Type B pancreatic cell (in vitro differentiated cells): ENCODE data around the gene RHO. TPM values are rescaled to one million over a fixed set of nuclear protein-coding genes. Genes with fewer than 3 reads are reported as not detected.

Experiments used
- DNase-seq: peaks from one replicate; pipeline ENCODE4 v3.0.0; 2021; ENCODE audit warnings: mixed read lengths; ENCODE audit not compliant: unreplicated experiment; ENCODE audit errors: extremely low spot score
- H3K27ac Mint-ChIP-seq: 2 replicates; pipeline ENCODE4 v1.8.0; 2021; ENCODE audit warnings: mild to moderate bottlenecking, mixed read lengths
- H3K27me3 Mint-ChIP-seq: 2 replicates; pipeline ENCODE4 v1.8.0; 2021; ENCODE audit warnings: mixed read lengths
- H3K36me3 Mint-ChIP-seq: 2 replicates; pipeline ENCODE4 v1.8.0; 2021; ENCODE audit warnings: mixed read lengths
- H3K4me1 Mint-ChIP-seq: one replicate; pipeline ENCODE4 v1.8.0; 2021; ENCODE audit warnings: mixed read lengths; ENCODE audit not compliant: unreplicated experiment
- H3K4me3 Mint-ChIP-seq: 2 replicates; pipeline ENCODE4 v1.8.0; 2021; ENCODE audit warnings: mild to moderate bottlenecking, mixed read lengths
- H3K9me3 Mint-ChIP-seq: 2 replicates; pipeline ENCODE4 v1.8.0; 2021; ENCODE audit warnings: mixed read lengths
- total RNA-seq: library from RNA; stranded (reverse); gene quantifications from 2 replicates; pipeline ENCODE4 v1.2.1, GENCODE V29; 2021; ENCODE audit warnings: low replicate concordance
- TF ChIP-seq, protein P1 (sequence below): fragments of 200-600 bp; sonication (generic); conservative IDR thresholded peaks from 2 replicates; pipeline ENCODE4 v1.5.0; 2021; ENCODE audit warnings: antibody characterized with exemption, mild to moderate bottlenecking

The RHO gene
- total RNA-seq, 1 donor from 2014 or later, result not detected

DNA sequence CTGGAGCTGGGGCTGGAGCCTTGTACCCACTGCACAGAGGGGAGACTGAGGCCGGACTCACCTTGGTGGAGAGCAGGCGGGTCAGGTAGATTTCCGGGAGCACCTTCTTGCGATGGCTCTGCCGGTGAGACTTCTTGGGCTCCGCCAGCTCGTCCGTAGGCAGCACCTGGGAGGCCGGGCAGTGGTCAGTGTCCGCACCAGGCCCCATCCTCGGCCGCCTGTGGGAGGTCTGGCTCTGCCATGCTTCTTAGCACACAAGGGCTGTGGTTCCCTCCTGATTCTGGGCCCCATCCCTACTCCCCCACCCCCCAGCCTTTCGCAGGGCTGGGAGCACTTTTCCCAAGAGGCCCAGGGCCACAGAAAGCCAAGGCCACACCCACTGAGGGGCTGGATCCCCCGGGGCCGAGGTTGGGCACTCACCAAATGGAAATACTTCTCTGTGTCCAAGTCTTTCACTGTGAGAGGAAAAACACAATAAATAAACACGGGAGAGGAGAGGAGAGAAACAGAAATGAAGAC lies 31.9 kb downstream of the RHO start:
- H3K4me3 Mint-ChIP-seq, result peak overlapping the region; percentile 7
- DNase-seq, result no peak
- TF ChIP-seq, protein P1, sequence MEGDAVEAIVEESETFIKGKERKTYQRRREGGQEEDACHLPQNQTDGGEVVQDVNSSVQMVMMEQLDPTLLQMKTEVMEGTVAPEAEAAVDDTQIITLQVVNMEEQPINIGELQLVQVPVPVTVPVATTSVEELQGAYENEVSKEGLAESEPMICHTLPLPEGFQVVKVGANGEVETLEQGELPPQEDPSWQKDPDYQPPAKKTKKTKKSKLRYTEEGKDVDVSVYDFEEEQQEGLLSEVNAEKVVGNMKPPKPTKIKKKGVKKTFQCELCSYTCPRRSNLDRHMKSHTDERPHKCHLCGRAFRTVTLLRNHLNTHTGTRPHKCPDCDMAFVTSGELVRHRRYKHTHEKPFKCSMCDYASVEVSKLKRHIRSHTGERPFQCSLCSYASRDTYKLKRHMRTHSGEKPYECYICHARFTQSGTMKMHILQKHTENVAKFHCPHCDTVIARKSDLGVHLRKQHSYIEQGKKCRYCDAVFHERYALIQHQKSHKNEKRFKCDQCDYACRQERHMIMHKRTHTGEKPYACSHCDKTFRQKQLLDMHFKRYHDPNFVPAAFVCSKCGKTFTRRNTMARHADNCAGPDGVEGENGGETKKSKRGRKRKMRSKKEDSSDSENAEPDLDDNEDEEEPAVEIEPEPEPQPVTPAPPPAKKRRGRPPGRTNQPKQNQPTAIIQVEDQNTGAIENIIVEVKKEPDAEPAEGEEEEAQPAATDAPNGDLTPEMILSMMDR, result no peak
- peaks cover 24% of the 10 kb centered on the region for H3K4me1 Mint-ChIP-seq
- H3K27ac Mint-ChIP-seq, result peak overlapping the region; percentile 37
- peaks cover 5% of the 10 kb centered on the region for H3K36me3 Mint-ChIP-seq
- no peaks in the 10 kb centered on the region for H3K9me3 Mint-ChIP-seq
- H3K27me3 Mint-ChIP-seq, result no peaks in the 10 kb centered on the region

DNA sequence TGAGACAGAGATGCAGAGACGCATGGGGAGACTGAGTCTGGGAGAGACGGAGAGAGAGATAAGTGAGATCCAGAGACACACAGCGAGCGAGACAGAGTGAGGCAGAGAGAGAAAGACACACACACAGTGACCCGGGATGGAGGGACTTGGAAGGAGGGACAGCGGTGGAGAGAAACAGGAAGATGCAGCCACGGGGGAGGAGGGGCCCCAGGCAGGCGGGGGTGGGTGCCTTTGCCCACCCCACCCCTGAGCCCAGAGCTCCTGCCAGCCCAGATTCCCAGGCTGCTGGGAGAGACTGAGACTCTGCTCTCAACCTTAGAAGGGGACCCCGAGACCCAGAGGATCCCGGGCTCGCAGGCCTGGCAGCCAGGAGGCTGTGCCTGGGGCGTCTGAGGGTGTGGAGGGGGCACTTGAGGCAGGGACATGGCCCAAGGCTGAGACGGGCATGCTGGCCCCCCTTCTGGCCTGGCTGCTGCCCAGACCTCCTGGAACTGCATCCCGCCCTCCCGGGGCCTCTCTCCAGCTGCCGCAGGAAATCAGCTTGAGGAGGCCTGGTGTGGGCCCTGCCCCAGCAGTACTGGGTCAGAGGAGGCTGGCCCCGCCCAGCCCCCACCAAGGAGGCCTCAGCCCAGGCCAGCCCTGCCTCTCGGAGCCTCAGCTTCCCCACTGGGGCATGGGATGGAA lies 32.6 kb downstream of the RHO start:
- H3K4me3 Mint-ChIP-seq, result peak overlapping the region; percentile 7
- no peak for DNase-seq
- H3K36me3 Mint-ChIP-seq, result peaks cover 5% of the 10 kb centered on the region
- no peaks in the 10 kb centered on the region for H3K9me3 Mint-ChIP-seq
- H3K27ac Mint-ChIP-seq, result peak overlapping the region; percentile 37
- H3K4me1 Mint-ChIP-seq, result peaks cover 24% of the 10 kb centered on the region
- no peaks in the 10 kb centered on the region for H3K27me3 Mint-ChIP-seq
- TF ChIP-seq, protein P1, result no peak

DNA sequence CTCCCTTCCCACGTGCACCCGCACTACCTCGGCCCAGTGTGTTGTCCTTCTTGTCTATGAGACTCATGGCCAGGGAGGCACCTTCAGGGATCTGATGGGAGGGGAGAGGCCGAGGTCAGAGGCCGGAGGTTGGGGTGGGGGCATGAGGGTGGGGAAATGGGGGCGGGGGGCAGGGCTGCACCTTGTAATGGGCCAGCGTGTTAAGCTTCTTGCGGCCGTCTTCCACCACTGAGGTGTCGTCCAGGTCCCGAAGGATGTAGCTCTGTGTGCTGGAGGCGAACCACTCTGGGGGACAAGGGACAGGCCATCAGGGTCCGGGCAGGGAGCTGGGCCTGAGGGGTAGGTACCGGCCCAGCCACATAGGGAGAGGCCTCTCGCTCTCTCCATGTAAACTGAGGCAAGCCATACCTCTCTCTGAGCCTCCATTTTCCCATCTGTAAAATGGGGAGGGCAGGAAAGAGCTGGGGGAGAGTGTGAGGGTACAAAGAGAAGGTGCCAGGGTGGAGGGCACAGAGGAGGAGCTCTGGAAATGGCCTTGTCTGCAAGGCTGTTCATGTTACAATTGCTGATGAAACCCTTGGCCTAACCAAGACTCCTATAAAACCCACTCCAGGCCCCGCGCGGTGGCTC lies 33.3 kb downstream of the RHO start:
- TF ChIP-seq, protein P1, result no peak
- Mint-ChIP-seq H3K36me3 (peaks cover 5% of the 10 kb centered on the region), H3K9me3 (no peaks in the 10 kb centered on the region), H3K4me1 (peaks cover 23% of the 10 kb centered on the region), H3K27ac (no peak overlapping the region), H3K27me3 (no peaks in the 10 kb centered on the region), H3K4me3 (no peak overlapping the region)
- DNase-seq, result no peak

DNA sequence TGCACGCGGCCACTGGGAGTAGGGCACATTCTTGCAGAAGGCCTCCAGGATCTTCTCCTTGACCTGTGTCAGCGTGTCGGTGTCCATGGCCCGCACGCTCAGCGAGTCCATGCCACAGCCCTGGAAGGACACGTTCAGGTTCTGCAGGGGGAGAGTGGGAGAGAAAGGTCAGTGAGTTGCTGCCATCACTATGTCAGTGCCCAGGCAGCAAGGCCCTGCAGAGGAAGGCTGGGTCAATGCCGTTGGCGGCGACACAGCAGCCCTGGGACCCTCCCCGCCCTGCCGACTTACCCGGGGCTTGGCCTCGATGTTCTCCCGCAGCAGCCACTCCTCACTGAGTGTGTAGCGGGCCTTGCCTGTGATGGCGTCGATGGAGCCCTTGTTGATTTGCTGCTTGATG lies 34.4 kb downstream of the RHO start:
- Mint-ChIP-seq H3K9me3 (no peaks in the 10 kb centered on the region), H3K4me1 (peaks cover 13% of the 10 kb centered on the region), H3K27ac (no peak overlapping the region), H3K27me3 (no peaks in the 10 kb centered on the region), H3K36me3 (peaks cover 5% of the 10 kb centered on the region), H3K4me3 (no peak overlapping the region)
- TF ChIP-seq, protein P1, result no peak
- no peak for DNase-seq

DNA sequence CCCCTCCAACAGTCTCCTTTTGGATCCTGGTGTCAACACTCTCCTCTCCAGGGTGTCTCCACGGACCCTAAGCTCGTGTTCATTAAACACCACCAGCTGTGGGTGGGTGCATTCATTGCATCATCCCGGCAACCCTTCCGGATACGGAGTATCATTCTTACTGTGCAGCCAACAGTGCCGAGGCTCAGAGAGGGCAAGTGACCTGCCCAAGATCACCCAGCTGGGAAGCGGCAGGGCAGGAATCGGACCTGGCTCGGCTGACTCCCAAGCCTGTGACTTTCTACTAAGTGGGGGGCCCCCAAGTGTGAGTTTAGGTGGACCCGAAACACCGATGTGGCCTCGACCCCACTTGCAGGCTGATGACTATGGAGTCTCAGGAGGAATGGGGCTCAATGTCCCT lies 34.9 kb downstream of the RHO start:
- Mint-ChIP-seq H3K27ac (no peak overlapping the region), H3K4me3 (no peak overlapping the region), H3K9me3 (no peaks in the 10 kb centered on the region)

More for the DNA sequence above, 34.9 kb downstream of the RHO start:
- no peak for DNase-seq
- Mint-ChIP-seq H3K27me3 (no peaks in the 10 kb centered on the region), H3K4me1 (peaks cover 7% of the 10 kb centered on the region), H3K36me3 (peaks cover 5% of the 10 kb centered on the region)
- TF ChIP-seq, protein P1, result no peak
